ENCODE data around the gene PREPL.

PREPL gene

GRCh38 chr2:44291281-44292248 lies 69.7 kb downstream of the PREPL start (continued):
- TF ChIP-seq, protein P1, sequence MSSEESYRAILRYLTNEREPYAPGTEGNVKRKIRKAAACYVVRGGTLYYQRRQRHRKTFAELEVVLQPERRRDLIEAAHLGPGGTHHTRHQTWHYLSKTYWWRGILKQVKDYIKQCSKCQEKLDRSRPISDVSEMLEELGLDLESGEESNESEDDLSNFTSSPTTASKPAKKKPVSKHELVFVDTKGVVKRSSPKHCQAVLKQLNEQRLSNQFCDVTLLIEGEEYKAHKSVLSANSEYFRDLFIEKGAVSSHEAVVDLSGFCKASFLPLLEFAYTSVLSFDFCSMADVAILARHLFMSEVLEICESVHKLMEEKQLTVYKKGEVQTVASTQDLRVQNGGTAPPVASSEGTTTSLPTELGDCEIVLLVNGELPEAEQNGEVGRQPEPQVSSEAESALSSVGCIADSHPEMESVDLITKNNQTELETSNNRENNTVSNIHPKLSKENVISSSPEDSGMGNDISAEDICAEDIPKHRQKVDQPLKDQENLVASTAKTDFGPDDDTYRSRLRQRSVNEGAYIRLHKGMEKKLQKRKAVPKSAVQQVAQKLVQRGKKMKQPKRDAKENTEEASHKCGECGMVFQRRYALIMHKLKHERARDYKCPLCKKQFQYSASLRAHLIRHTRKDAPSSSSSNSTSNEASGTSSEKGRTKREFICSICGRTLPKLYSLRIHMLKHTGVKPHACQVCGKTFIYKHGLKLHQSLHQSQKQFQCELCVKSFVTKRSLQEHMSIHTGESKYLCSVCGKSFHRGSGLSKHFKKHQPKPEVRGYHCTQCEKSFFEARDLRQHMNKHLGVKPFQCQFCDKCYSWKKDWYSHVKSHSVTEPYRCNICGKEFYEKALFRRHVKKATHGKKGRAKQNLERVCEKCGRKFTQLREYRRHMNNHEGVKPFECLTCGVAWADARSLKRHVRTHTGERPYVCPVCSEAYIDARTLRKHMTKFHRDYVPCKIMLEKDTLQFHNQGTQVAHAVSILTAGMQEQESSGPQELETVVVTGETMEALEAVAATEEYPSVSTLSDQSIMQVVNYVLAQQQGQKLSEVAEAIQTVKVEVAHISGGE (tag by site-specific recombination; conservative IDR thresholded peaks at IDR 0.05; ENCODE audit: low read depth) = no peak
- TF ChIP-seq ZNF549 (tag by site-specific recombination; IDR thresholded peaks at IDR 0.05) (no peak), ZNF10 (tag by site-specific recombination; IDR thresholded peaks at IDR 0.05) (no peak), PRDM6 (tag by site-specific recombination; IDR thresholded peaks at IDR 0.05) (no peak), SCRT2 (tag by site-specific recombination; IDR thresholded peaks at IDR 0.05) (no peak), ZNF132 (tag by site-specific recombination; IDR thresholded peaks at IDR 0.05; ENCODE audit: borderline replicate concordance) (no peak), TRIM28 (IDR thresholded peaks at IDR 0.05; ENCODE audit: borderline replicate concordance, low read length) (0 out of 2 replicates have a peak, but pooled peaks have one; percentile 14), CTCF (tag by site-specific recombination; IDR thresholded peaks at IDR 0.05) (peak; percentile 69), ZFP69B (tag by site-specific recombination; IDR thresholded peaks at IDR 0.05) (no peak), KLF7 (tag by site-specific recombination; IDR thresholded peaks at IDR 0.05; ENCODE audit: borderline replicate concordance) (no peak), ZNF302 (tag by site-specific recombination; IDR thresholded peaks at IDR 0.05; ENCODE audit: low read depth) (no peak), ZNF214 (tag by site-specific recombination; IDR thresholded peaks at IDR 0.05; ENCODE audit: borderline replicate concordance) (no peak), ZNF561 (tag by site-specific recombination; IDR thresholded peaks at IDR 0.05; ENCODE audit: borderline replicate concordance) (no peak), ZBTB7A (tag by site-specific recombination; IDR thresholded peaks at IDR 0.05; ENCODE audit: low read depth) (no peak), ZNF623 (tag by site-specific recombination; IDR thresholded peaks at IDR 0.05) (no peak), GFI1B (tag by site-specific recombination; IDR thresholded peaks at IDR 0.05) (no peak), BCL11B (tag by site-specific recombination; IDR thresholded peaks at IDR 0.05; ENCODE audit: low read depth) (no peak), ZNF221 (tag by site-specific recombination; IDR thresholded peaks at IDR 0.05; ENCODE audit: borderline replicate concordance) (no peak), PATZ1 (tag by site-specific recombination; IDR thresholded peaks at IDR 0.05) (no peak), SP7 (tag by site-specific recombination; IDR thresholded peaks at IDR 0.05) (no peak), ZNF513 (tag by site-specific recombination; IDR thresholded peaks at IDR 0.05) (no peak)
- TF ChIP-seq, protein P2, sequence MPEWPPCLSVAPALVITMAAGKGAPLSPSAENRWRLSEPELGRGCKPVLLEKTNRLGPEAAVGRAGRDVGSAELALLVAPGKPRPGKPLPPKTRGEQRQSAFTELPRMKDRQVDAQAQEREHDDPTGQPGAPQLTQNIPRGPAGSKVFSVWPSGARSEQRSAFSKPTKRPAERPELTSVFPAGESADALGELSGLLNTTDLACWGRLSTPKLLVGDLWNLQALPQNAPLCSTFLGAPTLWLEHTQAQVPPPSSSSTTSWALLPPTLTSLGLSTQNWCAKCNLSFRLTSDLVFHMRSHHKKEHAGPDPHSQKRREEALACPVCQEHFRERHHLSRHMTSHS (tag by site-specific recombination; IDR thresholded peaks at IDR 0.05) = no peak
- TF ChIP-seq, protein P3, sequence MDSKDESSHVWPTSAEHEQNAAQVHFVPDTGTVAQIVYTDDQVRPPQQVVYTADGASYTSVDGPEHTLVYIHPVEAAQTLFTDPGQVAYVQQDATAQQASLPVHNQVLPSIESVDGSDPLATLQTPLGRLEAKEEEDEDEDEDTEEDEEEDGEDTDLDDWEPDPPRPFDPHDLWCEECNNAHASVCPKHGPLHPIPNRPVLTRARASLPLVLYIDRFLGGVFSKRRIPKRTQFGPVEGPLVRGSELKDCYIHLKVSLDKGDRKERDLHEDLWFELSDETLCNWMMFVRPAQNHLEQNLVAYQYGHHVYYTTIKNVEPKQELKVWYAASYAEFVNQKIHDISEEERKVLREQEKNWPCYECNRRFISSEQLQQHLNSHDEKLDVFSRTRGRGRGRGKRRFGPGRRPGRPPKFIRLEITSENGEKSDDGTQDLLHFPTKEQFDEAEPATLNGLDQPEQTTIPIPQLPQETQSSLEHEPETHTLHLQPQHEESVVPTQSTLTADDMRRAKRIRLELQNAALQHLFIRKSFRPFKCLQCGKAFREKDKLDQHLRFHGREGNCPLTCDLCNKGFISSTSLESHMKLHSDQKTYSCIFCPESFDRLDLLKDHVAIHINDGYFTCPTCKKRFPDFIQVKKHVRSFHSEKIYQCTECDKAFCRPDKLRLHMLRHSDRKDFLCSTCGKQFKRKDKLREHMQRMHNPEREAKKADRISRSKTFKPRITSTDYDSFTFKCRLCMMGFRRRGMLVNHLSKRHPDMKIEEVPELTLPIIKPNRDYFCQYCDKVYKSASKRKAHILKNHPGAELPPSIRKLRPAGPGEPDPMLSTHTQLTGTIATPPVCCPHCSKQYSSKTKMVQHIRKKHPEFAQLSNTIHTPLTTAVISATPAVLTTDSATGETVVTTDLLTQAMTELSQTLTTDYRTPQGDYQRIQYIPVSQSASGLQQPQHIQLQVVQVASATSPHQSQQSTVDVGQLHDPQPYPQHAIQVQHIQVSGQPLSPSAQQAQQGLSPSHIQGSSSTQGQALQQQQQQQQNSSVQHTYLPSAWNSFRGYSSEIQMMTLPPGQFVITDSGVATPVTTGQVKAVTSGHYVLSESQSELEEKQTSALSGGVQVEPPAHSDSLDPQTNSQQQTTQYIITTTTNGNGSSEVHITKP (tag by site-specific recombination; IDR thresholded peaks at IDR 0.05) = no peak
